Activated effector memory CD4-positive, alpha-beta T cell treated with anti-CD3 and anti-CD28 coated beads, Interleukin-2, amount 50 U/mL, for 16 hours (primary cell): ENCODE measurements around the gene C6orf58.
"Not testable (repeated sequence)": the region's sequence is repeated elsewhere in the genome, so short reads cannot be mapped to it uniquely, and the experiment has no call there.

Source experiments
- DNase-seq: peaks from one replicate; pipeline ENCODE4 v3.0.0-alpha.2; 2020

C6orf58 gene

DNA sequence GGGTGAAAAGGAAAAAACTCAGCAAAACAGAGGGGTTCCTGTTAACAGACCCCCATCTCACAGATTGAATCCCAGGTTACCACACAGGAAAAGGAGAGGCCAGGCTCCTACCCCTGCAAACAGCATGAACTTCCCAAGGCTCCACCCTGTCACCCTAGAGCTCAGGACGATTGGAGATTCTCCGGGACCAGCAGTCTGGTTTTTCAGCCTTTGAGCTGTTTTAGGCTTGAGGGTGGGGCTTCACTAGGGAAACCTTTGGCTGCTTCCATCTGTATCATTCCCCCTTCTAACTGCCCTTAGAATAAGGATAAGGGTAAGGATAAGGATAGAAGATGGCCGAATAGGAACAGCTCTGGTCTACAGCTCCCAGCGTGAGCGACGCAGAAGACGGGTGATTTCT, 16.0 kb downstream of the C6orf58 start:
- no peak for DNase-seq

DNA sequence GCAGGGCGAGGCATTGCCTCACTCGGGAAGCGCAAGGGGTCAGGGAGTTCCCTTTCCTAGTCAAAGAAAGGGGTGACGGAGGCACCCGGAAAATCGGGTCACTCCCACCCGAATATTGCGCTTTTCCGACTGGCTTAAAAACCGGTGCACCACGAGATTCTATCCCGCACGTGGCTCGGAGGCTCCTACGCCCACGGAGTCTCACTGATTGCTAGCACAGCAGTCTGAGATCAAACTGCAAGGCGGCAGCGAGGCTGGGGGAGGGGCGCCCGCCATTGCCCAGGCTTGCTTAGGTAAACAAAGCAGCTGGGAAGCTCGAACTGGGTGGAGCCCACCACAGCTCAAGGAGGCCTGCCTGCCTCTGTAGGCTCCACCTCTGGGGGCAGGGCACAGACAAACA, 16.5 kb downstream of the C6orf58 start:
- DNase-seq = not testable (repeated sequence)

- DNase-seq = no peak
Observed at GRCh38 chr6:127606131-127606562, 29.2 kb downstream of the C6orf58 start.

GRCh38 chr6:127608554-127609270, 31.7 kb downstream of the C6orf58 start:
- DNase-seq = no peak

GRCh38 chr6:127618729-127619128, 41.8 kb downstream of the C6orf58 start:
- DNase-seq = no peak

DNA sequence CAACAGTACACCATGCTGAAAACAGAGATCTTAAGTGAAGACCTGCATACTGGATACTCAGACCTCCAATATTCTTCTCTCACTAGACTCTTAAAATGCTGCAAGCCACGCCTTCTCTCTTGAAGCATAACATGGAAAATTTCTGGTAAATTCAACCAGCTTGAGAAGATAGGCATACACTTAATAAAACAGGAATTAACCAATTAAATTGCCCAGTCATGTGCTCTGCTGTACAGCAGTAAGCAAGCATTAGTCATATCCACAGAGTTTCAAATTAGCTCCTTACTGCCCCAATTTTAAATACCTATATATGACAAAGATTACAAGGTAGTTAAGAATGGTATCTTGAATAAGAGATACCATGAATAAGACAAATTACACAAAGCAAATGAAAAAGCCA, 53.8 kb downstream of the C6orf58 start:
- no peak for DNase-seq

DNA sequence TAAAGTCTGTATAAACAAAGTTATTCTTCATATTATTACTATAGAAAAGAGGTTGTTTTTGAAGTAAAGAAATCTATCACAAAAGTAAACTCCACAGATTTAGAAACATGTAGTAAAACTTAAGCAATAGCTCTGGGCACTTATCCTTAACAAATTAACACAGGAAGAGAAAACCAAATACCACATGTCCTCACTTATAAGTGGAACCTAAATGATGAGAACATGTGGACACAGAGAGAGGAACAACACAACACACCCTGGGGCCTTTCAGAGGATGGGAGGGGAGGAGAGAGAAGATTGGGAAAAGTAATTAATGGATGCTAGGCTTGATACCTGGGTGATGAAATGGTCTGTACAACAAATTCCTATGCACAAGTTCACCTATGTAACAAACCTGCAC, 57.2 kb downstream of the C6orf58 start:
- no peak for DNase-seq

DNA sequence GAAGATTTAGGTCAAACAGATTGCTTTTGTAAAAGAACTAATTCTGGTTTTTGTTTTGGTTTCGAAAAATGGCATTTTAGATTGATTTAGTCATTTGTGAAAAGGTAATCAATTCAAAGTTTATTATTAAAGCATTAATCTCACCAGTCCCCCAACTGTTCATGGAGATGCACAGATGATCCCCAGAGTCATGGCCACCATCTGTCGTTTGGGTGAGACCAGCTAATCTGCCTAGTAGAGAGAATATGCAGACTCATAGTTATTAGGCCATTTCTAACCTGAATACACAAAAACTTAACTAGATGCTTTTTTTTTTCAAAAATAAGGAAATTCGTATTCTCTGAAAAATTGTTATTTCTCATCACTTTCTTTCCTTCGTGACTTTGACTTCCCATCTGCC, 58.1 kb downstream of the C6orf58 start:
- no peak for DNase-seq

- no peak for DNase-seq
Observed at GRCh38 chr6:127637830-127638409, 60.9 kb downstream of the C6orf58 start.
